ENCODE measurements around the gene ADGRL1.
"Not testable (repeated sequence)": the region's sequence is repeated elsewhere in the genome, so short reads cannot be mapped to it uniquely, and the experiment has no call there.

DNA sequence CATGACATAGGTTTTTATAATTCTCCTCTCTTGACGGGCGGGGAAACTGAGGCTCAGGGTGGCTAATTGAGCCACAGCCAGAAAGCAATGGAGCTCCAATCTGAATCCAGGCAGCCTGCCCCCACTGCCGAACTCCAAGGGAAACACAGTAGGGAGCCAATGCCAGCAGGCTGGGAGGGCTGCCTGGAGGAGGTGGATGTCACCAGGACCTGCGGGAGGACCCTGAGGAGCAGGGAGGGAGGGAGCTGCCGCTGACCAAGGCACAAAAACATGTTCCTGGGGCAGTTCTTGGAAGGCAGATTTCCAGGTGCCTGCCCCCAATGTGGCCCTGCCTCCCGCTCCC lies 41.2 kb upstream of the ADGRL1 start:
- TF ChIP-seq, protein P1, sequence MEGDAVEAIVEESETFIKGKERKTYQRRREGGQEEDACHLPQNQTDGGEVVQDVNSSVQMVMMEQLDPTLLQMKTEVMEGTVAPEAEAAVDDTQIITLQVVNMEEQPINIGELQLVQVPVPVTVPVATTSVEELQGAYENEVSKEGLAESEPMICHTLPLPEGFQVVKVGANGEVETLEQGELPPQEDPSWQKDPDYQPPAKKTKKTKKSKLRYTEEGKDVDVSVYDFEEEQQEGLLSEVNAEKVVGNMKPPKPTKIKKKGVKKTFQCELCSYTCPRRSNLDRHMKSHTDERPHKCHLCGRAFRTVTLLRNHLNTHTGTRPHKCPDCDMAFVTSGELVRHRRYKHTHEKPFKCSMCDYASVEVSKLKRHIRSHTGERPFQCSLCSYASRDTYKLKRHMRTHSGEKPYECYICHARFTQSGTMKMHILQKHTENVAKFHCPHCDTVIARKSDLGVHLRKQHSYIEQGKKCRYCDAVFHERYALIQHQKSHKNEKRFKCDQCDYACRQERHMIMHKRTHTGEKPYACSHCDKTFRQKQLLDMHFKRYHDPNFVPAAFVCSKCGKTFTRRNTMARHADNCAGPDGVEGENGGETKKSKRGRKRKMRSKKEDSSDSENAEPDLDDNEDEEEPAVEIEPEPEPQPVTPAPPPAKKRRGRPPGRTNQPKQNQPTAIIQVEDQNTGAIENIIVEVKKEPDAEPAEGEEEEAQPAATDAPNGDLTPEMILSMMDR (IDR thresholded peaks at IDR 0.05): not testable (repeated sequence)
- not testable (repeated sequence) for TF ChIP-seq POLR2A (IDR thresholded peaks at IDR 0.05)

Measured in right lobe of liver (tissue), 4 donors.